ENCODE measurements around the gene MAPKBP1. TPM values are rescaled to one million over a fixed set of nuclear protein-coding genes. Genes with fewer than 3 reads are reported as not detected.

MAPKBP1 gene
- total and polyA plus RNA-seq, 2 of the 4 experiments (the other 2 are of a cell fraction), result 12.5 to 15.3 TPM

DNA sequence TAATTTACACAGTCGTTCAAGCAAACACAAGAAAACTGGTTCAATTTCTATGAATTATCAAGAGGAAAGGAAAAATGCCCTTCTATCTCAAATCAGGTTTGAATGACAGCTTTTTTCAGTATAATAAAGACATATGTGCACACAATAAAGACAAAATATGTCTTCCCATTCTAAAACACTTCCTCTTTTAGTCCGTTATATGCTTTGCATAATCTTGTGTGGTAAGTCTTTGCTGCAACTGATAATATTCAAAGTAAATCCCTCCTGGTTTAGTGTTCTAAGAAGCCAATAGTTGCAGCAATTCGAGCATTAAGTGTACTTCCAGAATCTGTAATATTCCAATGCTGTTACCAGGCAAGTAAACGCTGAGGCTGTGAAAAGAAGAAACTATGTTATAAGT is 43.7 kb upstream of the MAPKBP1 start:
- Histone ChIP-seq H3K56ac (ENCODE audit: extremely low read depth, insufficient read depth, low read length) (no peak overlapping the region), H3K9me1 (ENCODE audit: insufficient read depth, low read length) (0 out of 2 replicates have a peak, but pooled peaks cover 5% of the 10 kb centered on the region), H3K9ac (ENCODE audit: low read depth, low read length) (no peak overlapping the region), H3K4me1 (ENCODE audit: control insufficient read depth, insufficient read depth, low read length) (peaks cover 6% of the 10 kb centered on the region; the same call in 1 of the 2 replicates), H3K9me3 (ENCODE audit: control insufficient read depth, insufficient read depth, low read length) (no peaks in the 10 kb centered on the region), H2BK5ac (ENCODE audit: low read depth, low read length, poor library complexity, severe bottlenecking) (no peak overlapping the region), H2BK20ac (ENCODE audit: low read depth, low read length) (no peak overlapping the region), H3K14ac (replicated peaks; ENCODE audit: low read depth, low read length) (no peak overlapping the region), H3K4ac (ENCODE audit: low read depth, low read length) (no peak overlapping the region), H2BK15ac (ENCODE audit: low read depth, low read length) (no peak overlapping the region), H3K27me3 (ENCODE audit: control insufficient read depth, insufficient read depth, low read length) (no peaks in the 10 kb centered on the region), H4K8ac (ENCODE audit: low read depth in 2 of 2, low read length in 2 of 2) (no peak overlapping the region), H4K5ac (ENCODE audit: low read depth, low read length) (no peak overlapping the region), H3K27ac (ENCODE audit: insufficient read depth, low read length) (no peak overlapping the region), H3K23ac (ENCODE audit: low read depth, low read length) (no peak overlapping the region), H3K36me3 (ENCODE audit: control insufficient read depth, insufficient read depth, low read length) (peaks cover 9% of the 10 kb centered on the region), H3K18ac (ENCODE audit: low read depth, low read length) (no peak overlapping the region), H4K91ac (ENCODE audit: insufficient read depth, low read depth, low read length) (no peak overlapping the region), H4K20me1 (ENCODE audit: insufficient read depth, low read length) (no peaks in the 10 kb centered on the region; the same call in 1 of the 2 replicates), H2BK120ac (ENCODE audit: low read depth, low read length) (no peak overlapping the region), H3K4me3 (ENCODE audit: insufficient read depth, low read depth, low read length) (no peak overlapping the region), H3K4me2 (ENCODE audit: low read depth, low read length) (no peak overlapping the region), H2AK9ac (replicated peaks; ENCODE audit: low read depth, low read length, poor library complexity) (no peak overlapping the region), H2AFZ (replicated peaks; ENCODE audit: low read length, poor library complexity) (no peak overlapping the region), H2AK5ac (ENCODE audit: low read depth, low read length) (no peak overlapping the region), H3K79me1 (ENCODE audit: low read depth in 1 of 2, low read length in 2 of 2) (peaks cover 4 to 20% of the 10 kb centered on the region in 2 experiments; a peak in 3 of 4 replicates)
- POLR2A ChIA-PET (ENCODE audit: unreplicated experiment), result no interaction called here
- TF ChIP-seq RFX5 (IDR thresholded peaks at IDR 0.05; ENCODE audit: low read depth, low read length), result no peak
- TF ChIP-seq, protein P1, sequence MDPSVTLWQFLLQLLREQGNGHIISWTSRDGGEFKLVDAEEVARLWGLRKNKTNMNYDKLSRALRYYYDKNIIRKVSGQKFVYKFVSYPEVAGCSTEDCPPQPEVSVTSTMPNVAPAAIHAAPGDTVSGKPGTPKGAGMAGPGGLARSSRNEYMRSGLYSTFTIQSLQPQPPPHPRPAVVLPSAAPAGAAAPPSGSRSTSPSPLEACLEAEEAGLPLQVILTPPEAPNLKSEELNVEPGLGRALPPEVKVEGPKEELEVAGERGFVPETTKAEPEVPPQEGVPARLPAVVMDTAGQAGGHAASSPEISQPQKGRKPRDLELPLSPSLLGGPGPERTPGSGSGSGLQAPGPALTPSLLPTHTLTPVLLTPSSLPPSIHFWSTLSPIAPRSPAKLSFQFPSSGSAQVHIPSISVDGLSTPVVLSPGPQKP (IDR thresholded peaks at IDR 0.05; ENCODE audit: borderline replicate concordance, low read depth, low read length), result no peak
- TF ChIP-seq MXI1 (IDR thresholded peaks at IDR 0.05; ENCODE audit: borderline replicate concordance, low read depth, low read length), result no peak
- dilution Hi-C loops (cut with HindIII; ENCODE audit: low sequenced_read_pairs, unreplicated experiment), result no loop called here
- intact Hi-C loops (cut with micrococcal nuclease), result no loop called here
- CTCF ChIA-PET, result no interaction called here
- ATAC-seq (ENCODE audit: low read depth) (no peak), DNase-seq (no peak)
- BruUV-seq (replicated peaks), result no TSS peak
- in situ Hi-C loops (cut with MboI; ENCODE audit: low sequenced_read_pairs), result no loop called here
- 100% methylated on average over 1 of the region's 4 CpGs; no CpG with 5 or more reads in 1 of the 2 experiments for WGBS, 2 experiments (ENCODE audit: extremely low coverage in 2 of 2, insufficient read length in 1 of 2)
